Stimulated activated effector memory CD8-positive, alpha-beta T cell treated with anti-CD3 and anti-CD28 coated beads, Interleukin-12 subunit alpha, Interleukin-12 subunit beta, amount 100 ng/mL, for 72 hours (primary cell): ENCODE measurements around the gene DOCK9.

Experiments
- ATAC-seq: fragments of 150-1000 bp; cut with Tn5 transposase; 2 replicates; pipeline ENCODE4 v1.10.0; 2021
- DNase-seq, 2 donors: peaks; one replicate each; pipeline ENCODE4 v3.0.0; 2021 to 2022; ENCODE audit warnings: low spot score in 2 of 2
- H3K27ac Mint-ChIP-seq: one replicate; pipeline ENCODE4 v1.8.0; 2022; ENCODE audit warnings: mild to moderate bottlenecking, mixed read lengths
- H3K36me3 Mint-ChIP-seq: one replicate; pipeline ENCODE4 v1.8.0; 2022; ENCODE audit warnings: mild to moderate bottlenecking, mixed read lengths
- H3K4me1 Mint-ChIP-seq: one replicate; pipeline ENCODE4 v1.8.0; 2022; ENCODE audit warnings: mixed read lengths
- H3K4me3 Mint-ChIP-seq: one replicate; pipeline ENCODE4 v1.8.0; 2022; ENCODE audit warnings: mild to moderate bottlenecking, mixed read lengths
- H3K9me3 Mint-ChIP-seq: one replicate; pipeline ENCODE4 v1.8.0; 2022; ENCODE audit warnings: mixed read lengths

Gene DOCK9

GRCh38 chr13:98801626-98802418 is 176.0 kb downstream of the DOCK9 start:
- Mint-ChIP-seq H3K4me1 (peaks cover 4% of the 10 kb centered on the region), H3K4me3 (no peak overlapping the region), H3K27ac (no peak overlapping the region), H3K9me3 (no peaks in the 10 kb centered on the region), H3K36me3 (peaks cover 64% of the 10 kb centered on the region)
- no peak for DNase-seq
- ATAC-seq, result no peak

DNA sequence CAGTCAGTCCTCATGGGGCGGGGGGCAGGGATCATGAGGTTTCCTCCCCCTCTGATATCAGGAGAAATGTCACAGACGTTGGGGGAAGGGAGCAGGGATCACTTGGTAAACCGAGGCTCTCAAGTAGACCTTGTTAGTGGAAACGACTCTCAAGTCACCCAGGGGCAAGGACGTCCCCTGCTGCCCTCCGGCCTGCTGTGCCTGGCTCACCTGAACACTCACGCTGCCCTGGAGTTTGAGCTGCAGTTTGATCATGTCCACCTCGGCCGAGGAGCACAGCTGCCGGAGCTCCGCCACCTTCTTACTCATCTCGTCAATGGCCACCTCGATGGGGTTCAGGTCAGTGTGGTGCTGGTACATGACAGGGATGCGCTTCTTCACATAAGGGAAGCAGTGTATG is 177.8 kb downstream of the DOCK9 start:
- Mint-ChIP-seq H3K4me3 (no peak overlapping the region), H3K36me3 (peaks cover 64% of the 10 kb centered on the region), H3K4me1 (peaks cover 4% of the 10 kb centered on the region), H3K9me3 (no peaks in the 10 kb centered on the region), H3K27ac (no peak overlapping the region)
- ATAC-seq (no peak), DNase-seq (no peak)

DNA sequence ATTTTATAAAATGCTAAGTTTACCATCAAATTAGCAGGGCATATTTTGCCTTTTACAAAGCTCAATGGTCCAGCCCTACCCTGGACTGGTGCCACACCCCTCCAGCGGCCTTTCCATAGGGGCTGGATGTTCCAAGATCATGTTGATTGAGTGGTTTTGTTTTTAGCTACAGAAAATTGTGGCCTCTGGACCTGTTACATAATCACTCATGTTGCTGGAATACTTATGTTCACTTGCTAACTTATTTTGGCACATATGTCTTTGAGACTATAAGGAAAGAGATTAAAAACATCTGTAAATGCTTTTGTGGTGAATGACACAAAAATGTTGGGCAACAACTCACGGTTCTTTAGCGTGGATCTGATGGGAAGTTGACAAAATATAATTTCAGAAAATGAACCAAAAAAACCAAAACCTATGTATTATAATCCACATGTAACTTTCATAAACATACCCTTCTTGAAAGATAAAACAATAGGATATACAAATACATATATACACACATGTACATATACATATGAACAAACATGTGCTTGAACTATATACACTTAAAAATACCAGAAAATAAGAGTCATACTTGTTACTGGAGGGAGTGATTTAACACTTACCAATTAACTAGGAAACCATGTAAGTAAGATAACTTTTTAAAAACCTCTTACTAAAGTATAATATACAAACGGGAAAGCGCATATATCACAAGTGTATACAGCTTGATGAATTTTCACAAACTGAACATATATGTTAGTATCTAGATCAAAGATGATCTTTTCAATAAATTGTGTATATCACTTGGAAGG is 178.8 kb downstream of the DOCK9 start:
- no peak overlapping the region for H3K27ac Mint-ChIP-seq
- ATAC-seq (no peak), DNase-seq (no peak)
- H3K4me3 Mint-ChIP-seq, result no peak overlapping the region
- H3K36me3 Mint-ChIP-seq, result peaks cover 60% of the 10 kb centered on the region
- H3K4me1 Mint-ChIP-seq, result peaks cover 4% of the 10 kb centered on the region
- no peaks in the 10 kb centered on the region for H3K9me3 Mint-ChIP-seq

- Mint-ChIP-seq H3K36me3 (peaks cover 59% of the 10 kb centered on the region), H3K27ac (no peak overlapping the region), H3K4me1 (peaks cover 4% of the 10 kb centered on the region), H3K9me3 (no peaks in the 10 kb centered on the region), H3K4me3 (no peak overlapping the region)
- no peak for DNase-seq
- no peak for ATAC-seq
Measured at GRCh38 chr13:98797456-98797855, 180.4 kb downstream of the DOCK9 start.

DNA sequence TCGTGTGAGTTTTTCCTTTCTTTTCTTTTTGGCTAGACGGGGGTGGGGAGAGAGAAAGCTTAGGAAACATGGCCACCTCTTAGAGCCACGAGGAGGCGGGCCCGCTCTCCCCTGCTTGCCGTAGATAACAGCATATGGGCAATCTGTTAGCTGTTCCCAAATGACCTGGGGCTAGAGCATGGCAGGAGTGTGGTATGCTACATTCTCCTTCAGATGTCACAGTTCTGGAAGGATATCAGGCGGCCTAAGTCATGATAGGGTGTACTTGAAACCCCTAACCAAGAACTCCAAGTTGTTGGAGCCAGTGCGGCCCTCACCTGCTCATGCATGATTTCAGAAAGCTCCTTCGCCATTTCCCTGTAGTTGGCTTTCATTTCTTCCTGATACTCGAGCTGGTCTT is 181.1 kb downstream of the DOCK9 start:
- ATAC-seq (no peak), DNase-seq (no peak)
- no peak overlapping the region for H3K27ac Mint-ChIP-seq
- H3K4me1 Mint-ChIP-seq, result peaks cover 4% of the 10 kb centered on the region
- peaks cover 59% of the 10 kb centered on the region for H3K36me3 Mint-ChIP-seq
- H3K9me3 Mint-ChIP-seq, result no peaks in the 10 kb centered on the region
- H3K4me3 Mint-ChIP-seq, result no peak overlapping the region

DNA sequence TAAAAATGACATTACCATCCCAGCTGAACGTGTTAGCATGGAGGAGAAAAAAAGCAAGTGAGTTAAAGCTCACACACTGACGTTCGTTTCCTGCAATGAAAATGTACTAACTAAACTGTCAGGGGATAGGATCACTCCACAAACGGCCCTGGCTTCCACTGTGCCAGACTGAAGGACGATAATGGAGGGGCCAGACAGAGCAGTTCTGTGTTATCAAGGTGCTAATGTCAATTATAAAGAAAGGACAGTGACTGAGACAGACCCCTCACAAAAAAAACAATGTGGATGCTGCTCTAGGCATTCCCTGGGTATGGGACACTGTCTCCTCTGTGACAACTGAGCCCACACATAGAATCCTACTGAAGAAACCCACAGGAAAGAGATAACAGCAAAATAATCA is 181.7 kb downstream of the DOCK9 start:
- Mint-ChIP-seq H3K9me3 (no peaks in the 10 kb centered on the region), H3K4me3 (no peak overlapping the region), H3K4me1 (peaks cover 4% of the 10 kb centered on the region), H3K36me3 (peaks cover 59% of the 10 kb centered on the region), H3K27ac (no peak overlapping the region)
- DNase-seq (no peak), ATAC-seq (no peak)

- Mint-ChIP-seq H3K4me1 (peaks cover 4% of the 10 kb centered on the region), H3K27ac (no peak overlapping the region), H3K4me3 (no peak overlapping the region), H3K9me3 (no peaks in the 10 kb centered on the region), H3K36me3 (peaks cover 50% of the 10 kb centered on the region)
- no peak for ATAC-seq
- no peak for DNase-seq
Measured at GRCh38 chr13:98795220-98795619, 182.6 kb downstream of the DOCK9 start.

- peaks cover 4% of the 10 kb centered on the region for H3K4me1 Mint-ChIP-seq
- no peak overlapping the region for H3K4me3 Mint-ChIP-seq
- H3K27ac Mint-ChIP-seq, result no peak overlapping the region
- DNase-seq, result no peak
- H3K9me3 Mint-ChIP-seq, result no peaks in the 10 kb centered on the region
- peaks cover 43% of the 10 kb centered on the region for H3K36me3 Mint-ChIP-seq
- no peak for ATAC-seq
Measured at GRCh38 chr13:98794498-98794897, 183.4 kb downstream of the DOCK9 start.

- DNase-seq (no peak), ATAC-seq (no peak)
- Mint-ChIP-seq H3K9me3 (no peaks in the 10 kb centered on the region), H3K36me3 (peaks cover 38% of the 10 kb centered on the region), H3K4me3 (no peak overlapping the region), H3K27ac (no peak overlapping the region), H3K4me1 (peaks cover 12% of the 10 kb centered on the region)
Measured at GRCh38 chr13:98792785-98793495, 184.9 kb downstream of the DOCK9 start.

DNA sequence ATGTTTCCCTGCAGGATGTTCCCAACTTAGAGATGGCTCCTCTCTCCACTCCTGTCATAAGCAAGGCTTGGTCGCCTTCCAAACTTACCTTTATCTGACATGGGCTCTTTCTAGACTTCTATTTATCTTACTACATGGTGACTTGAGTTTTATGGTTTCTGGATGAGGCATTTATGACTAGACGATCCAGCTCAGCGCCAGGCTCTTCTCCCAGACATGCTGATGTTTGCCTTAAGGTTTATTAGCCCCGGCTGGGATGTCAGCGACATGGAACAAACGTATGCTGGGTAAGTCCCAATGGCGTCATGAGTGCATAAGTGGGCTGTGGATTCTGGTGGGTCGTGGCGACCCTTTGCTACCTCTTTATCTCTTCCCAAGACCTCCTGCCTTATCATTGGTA is 185.5 kb downstream of the DOCK9 start:
- no peak overlapping the region for H3K4me3 Mint-ChIP-seq
- DNase-seq (no peak), ATAC-seq (no peak)
- H3K36me3 Mint-ChIP-seq, result peaks cover 32% of the 10 kb centered on the region
- peaks cover 12% of the 10 kb centered on the region for H3K4me1 Mint-ChIP-seq
- H3K9me3 Mint-ChIP-seq, result no peaks in the 10 kb centered on the region
- no peak overlapping the region for H3K27ac Mint-ChIP-seq

- no peak for ATAC-seq
- no peak for DNase-seq
- Mint-ChIP-seq H3K4me1 (peaks cover 12% of the 10 kb centered on the region), H3K9me3 (no peaks in the 10 kb centered on the region), H3K27ac (no peak overlapping the region), H3K36me3 (peaks cover 25% of the 10 kb centered on the region), H3K4me3 (no peak overlapping the region)
Measured at GRCh38 chr13:98791611-98792010, 186.3 kb downstream of the DOCK9 start.

GRCh38 chr13:98787996-98788395 is 189.9 kb downstream of the DOCK9 start:
- H3K4me3 Mint-ChIP-seq, result no peak overlapping the region
- peaks cover 12% of the 10 kb centered on the region for H3K4me1 Mint-ChIP-seq
- no peak for ATAC-seq
- H3K9me3 Mint-ChIP-seq, result no peaks in the 10 kb centered on the region
- no peak for DNase-seq
- H3K27ac Mint-ChIP-seq, result no peak overlapping the region
- H3K36me3 Mint-ChIP-seq, result no peaks in the 10 kb centered on the region

GRCh38 chr13:98787173-98787572 is 190.7 kb downstream of the DOCK9 start:
- peaks cover 12% of the 10 kb centered on the region for H3K4me1 Mint-ChIP-seq
- no peak overlapping the region for H3K4me3 Mint-ChIP-seq
- H3K27ac Mint-ChIP-seq, result no peak overlapping the region
- no peak for ATAC-seq
- H3K36me3 Mint-ChIP-seq, result no peaks in the 10 kb centered on the region
- H3K9me3 Mint-ChIP-seq, result no peaks in the 10 kb centered on the region
- DNase-seq, result no peak

GRCh38 chr13:98786023-98786422 is 191.8 kb downstream of the DOCK9 start:
- ATAC-seq, result no peak
- H3K27ac Mint-ChIP-seq, result no peak overlapping the region
- no peak overlapping the region for H3K4me3 Mint-ChIP-seq
- no peaks in the 10 kb centered on the region for H3K36me3 Mint-ChIP-seq
- no peaks in the 10 kb centered on the region for H3K9me3 Mint-ChIP-seq
- DNase-seq, result no peak
- peaks cover 12% of the 10 kb centered on the region for H3K4me1 Mint-ChIP-seq

DNA sequence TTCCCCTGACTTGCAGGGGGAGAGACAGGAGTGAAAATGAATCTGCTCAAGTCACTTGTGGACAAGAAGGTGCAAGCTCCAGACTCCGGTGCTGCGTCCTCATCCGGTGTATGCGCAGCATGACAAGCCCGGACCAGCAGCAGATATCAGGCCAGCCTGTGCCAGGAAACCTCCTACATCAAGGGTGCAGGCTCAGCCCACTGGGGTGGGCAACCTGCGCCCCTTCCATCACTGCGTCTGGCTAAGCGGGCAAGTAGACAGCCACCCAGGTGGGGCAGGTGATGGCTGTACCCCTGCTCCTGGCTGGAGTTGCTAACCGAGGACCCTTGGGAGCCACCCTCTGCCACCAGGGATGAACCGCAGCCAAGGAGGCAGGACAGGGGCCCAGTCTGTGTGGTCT is 192.5 kb downstream of the DOCK9 start:
- H3K27ac Mint-ChIP-seq, result no peak overlapping the region
- no peaks in the 10 kb centered on the region for H3K36me3 Mint-ChIP-seq
- peaks cover 12% of the 10 kb centered on the region for H3K4me1 Mint-ChIP-seq
- H3K9me3 Mint-ChIP-seq, result no peaks in the 10 kb centered on the region
- ATAC-seq, result no peak
- DNase-seq, result no peak
- H3K4me3 Mint-ChIP-seq, result no peak overlapping the region
